K562 (cell line): ENCODE data around the gene PGP. TPM values are rescaled to one million over a fixed set of nuclear protein-coding genes. Genes with fewer than 3 reads are reported as not detected.

Experiments used
- DLX4 ChIP-seq: fragments of 250-450 bp; sonication (Bioruptor Pico); IDR thresholded peaks from 2 replicates; pipeline ENCODE4 v1.6.1; 2021; ENCODE audit warnings: mild to moderate bottlenecking
- FOXK2 ChIP-seq, 2 experiments: fragments of 450-650 bp; IDR thresholded peaks in 1 of 2; conservative IDR thresholded peaks in 1 of 2; 2 replicates each; pipeline ENCODE4 v1.6.1; 2016; ENCODE audit warnings: low read depth in 2 of 2, mild to moderate bottlenecking in 1 of 2
- KLF16 ChIP-seq: IDR thresholded peaks from 2 replicates; pipeline ENCODE4 v1.6.1; 2016; ENCODE audit warnings: antibody characterized with exemption
- MIER1 ChIP-seq: fragments of 450-650 bp; IDR thresholded peaks from 2 replicates; pipeline ENCODE4 v1.6.1; 2016; ENCODE audit warnings: antibody characterized with exemption, mild to moderate bottlenecking, low read depth
- NCOA4 ChIP-seq: fragments of 450-650 bp; IDR thresholded peaks from 2 replicates; pipeline ENCODE4 v1.6.1; 2018; ENCODE audit warnings: mild to moderate bottlenecking; ENCODE audit not compliant: partially characterized antibody
- NFATC3 ChIP-seq: fragments of 450-650 bp; IDR thresholded peaks from 2 replicates; pipeline ENCODE4 v1.6.1; 2017; ENCODE audit warnings: mild to moderate bottlenecking
- RBM15 ChIP-seq: fragments of 200-400 bp; formaldehyde crosslinking; IDR thresholded peaks from 2 replicates; pipeline ENCODE4 v1.6.1; 2018; ENCODE audit warnings: mild to moderate bottlenecking, low read length, moderate library complexity; ENCODE audit not compliant: insufficient read depth
- ZBTB33 ChIP-seq: sonication (generic); formaldehyde crosslinking; IDR thresholded peaks from 2 replicates; pipeline ENCODE4 v1.8.1; 2023; ENCODE audit warnings: mild to moderate bottlenecking, missing genetic modification reagents
- ZNF174 ChIP-seq: fragments of 250-450 bp; sonication (Bioruptor Pico); IDR thresholded peaks from 2 replicates; pipeline ENCODE4 v1.4.0; 2020; ENCODE audit warnings: mild to moderate bottlenecking
- polyA plus RNA-seq, 8 experiments: library from polyadenylated mRNA; depleted of rRNA in 4 of 8; stranded (reverse) in 5 of 8; unstranded in 3 of 8; fragments of >200 nt; fragmentation: Nextera tagmentation in 2 of 8; fragmentation: Illumina TruSeq in 1 of 8; extraction: Ambion mirVana in 2 of 8; extraction: Trizol in 1 of 8; gene quantifications; 2 replicates each; pipeline versions ENCODE4 v1.2.1 to v1.2.3, GENCODE V29; 2011 to 2014; ENCODE audit warnings: inconsistent platforms in 1 of 8, missing spikeins in 1 of 8
- total RNA-seq, 7 experiments: library from RNA; depleted of rRNA in 6 of 7; stranded (reverse); fragments of >200 nt in 6 of 7; fragmentation: Illumina TruSeq in 2 of 7; extraction: Trizol in 2 of 7; gene quantifications; 2 replicates each; pipeline versions ENCODE4 v1.2.1 to v1.2.3, GENCODE V29; 2011 to 2021; ENCODE audit warnings: low replicate concordance in 1 of 7
- TF ChIP-seq, protein P1 (sequence below): fragments of 450-650 bp; IDR thresholded peaks from 2 replicates; pipeline ENCODE4 v1.6.1; 2016; ENCODE audit warnings: mild to moderate bottlenecking, moderate library complexity
- TF ChIP-seq, protein P2 (sequence below): sonication (generic); formaldehyde crosslinking; IDR thresholded peaks from 2 replicates; pipeline ENCODE4 v1.8.1; 2023; ENCODE audit warnings: mild to moderate bottlenecking, missing genetic modification reagents, moderate library complexity
- TF ChIP-seq, protein P3 (sequence below): IDR thresholded peaks from 3 replicates; pipeline ENCODE4 v1.6.1; 2011; ENCODE audit warnings: borderline replicate concordance, mild to moderate bottlenecking; ENCODE audit not compliant: insufficient read length, insufficient read depth

PGP gene
- total and polyA plus RNA-seq, 9 of the 15 experiments (the other 6 are each of a cell fraction or from before 2014, with no cell fraction given), result 1.1 to 57.6 (median 19.6) TPM

DNA sequence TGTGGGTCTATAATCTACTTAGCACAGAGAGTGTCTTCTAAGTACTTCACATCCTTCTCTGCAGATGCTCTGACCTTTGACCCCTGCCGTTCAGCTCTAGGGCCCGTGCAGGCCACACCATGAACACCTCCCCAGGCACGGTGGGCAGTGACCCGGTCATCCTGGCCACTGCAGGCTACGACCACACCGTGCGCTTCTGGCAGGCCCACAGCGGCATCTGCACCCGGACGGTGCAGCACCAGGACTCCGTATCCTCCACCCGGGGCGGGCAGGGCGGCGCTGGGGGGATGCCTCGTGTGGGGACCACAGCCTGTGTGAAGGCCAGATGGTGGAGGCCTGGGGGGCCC is 8.7 kb downstream of the PGP start (continued):
- TF ChIP-seq, protein P1, sequence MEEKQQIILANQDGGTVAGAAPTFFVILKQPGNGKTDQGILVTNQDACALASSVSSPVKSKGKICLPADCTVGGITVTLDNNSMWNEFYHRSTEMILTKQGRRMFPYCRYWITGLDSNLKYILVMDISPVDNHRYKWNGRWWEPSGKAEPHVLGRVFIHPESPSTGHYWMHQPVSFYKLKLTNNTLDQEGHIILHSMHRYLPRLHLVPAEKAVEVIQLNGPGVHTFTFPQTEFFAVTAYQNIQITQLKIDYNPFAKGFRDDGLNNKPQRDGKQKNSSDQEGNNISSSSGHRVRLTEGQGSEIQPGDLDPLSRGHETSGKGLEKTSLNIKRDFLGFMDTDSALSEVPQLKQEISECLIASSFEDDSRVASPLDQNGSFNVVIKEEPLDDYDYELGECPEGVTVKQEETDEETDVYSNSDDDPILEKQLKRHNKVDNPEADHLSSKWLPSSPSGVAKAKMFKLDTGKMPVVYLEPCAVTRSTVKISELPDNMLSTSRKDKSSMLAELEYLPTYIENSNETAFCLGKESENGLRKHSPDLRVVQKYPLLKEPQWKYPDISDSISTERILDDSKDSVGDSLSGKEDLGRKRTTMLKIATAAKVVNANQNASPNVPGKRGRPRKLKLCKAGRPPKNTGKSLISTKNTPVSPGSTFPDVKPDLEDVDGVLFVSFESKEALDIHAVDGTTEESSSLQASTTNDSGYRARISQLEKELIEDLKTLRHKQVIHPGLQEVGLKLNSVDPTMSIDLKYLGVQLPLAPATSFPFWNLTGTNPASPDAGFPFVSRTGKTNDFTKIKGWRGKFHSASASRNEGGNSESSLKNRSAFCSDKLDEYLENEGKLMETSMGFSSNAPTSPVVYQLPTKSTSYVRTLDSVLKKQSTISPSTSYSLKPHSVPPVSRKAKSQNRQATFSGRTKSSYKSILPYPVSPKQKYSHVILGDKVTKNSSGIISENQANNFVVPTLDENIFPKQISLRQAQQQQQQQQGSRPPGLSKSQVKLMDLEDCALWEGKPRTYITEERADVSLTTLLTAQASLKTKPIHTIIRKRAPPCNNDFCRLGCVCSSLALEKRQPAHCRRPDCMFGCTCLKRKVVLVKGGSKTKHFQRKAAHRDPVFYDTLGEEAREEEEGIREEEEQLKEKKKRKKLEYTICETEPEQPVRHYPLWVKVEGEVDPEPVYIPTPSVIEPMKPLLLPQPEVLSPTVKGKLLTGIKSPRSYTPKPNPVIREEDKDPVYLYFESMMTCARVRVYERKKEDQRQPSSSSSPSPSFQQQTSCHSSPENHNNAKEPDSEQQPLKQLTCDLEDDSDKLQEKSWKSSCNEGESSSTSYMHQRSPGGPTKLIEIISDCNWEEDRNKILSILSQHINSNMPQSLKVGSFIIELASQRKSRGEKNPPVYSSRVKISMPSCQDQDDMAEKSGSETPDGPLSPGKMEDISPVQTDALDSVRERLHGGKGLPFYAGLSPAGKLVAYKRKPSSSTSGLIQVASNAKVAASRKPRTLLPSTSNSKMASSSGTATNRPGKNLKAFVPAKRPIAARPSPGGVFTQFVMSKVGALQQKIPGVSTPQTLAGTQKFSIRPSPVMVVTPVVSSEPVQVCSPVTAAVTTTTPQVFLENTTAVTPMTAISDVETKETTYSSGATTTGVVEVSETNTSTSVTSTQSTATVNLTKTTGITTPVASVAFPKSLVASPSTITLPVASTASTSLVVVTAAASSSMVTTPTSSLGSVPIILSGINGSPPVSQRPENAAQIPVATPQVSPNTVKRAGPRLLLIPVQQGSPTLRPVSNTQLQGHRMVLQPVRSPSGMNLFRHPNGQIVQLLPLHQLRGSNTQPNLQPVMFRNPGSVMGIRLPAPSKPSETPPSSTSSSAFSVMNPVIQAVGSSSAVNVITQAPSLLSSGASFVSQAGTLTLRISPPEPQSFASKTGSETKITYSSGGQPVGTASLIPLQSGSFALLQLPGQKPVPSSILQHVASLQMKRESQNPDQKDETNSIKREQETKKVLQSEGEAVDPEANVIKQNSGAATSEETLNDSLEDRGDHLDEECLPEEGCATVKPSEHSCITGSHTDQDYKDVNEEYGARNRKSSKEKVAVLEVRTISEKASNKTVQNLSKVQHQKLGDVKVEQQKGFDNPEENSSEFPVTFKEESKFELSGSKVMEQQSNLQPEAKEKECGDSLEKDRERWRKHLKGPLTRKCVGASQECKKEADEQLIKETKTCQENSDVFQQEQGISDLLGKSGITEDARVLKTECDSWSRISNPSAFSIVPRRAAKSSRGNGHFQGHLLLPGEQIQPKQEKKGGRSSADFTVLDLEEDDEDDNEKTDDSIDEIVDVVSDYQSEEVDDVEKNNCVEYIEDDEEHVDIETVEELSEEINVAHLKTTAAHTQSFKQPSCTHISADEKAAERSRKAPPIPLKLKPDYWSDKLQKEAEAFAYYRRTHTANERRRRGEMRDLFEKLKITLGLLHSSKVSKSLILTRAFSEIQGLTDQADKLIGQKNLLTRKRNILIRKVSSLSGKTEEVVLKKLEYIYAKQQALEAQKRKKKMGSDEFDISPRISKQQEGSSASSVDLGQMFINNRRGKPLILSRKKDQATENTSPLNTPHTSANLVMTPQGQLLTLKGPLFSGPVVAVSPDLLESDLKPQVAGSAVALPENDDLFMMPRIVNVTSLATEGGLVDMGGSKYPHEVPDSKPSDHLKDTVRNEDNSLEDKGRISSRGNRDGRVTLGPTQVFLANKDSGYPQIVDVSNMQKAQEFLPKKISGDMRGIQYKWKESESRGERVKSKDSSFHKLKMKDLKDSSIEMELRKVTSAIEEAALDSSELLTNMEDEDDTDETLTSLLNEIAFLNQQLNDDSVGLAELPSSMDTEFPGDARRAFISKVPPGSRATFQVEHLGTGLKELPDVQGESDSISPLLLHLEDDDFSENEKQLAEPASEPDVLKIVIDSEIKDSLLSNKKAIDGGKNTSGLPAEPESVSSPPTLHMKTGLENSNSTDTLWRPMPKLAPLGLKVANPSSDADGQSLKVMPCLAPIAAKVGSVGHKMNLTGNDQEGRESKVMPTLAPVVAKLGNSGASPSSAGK, result peak; percentile 35; the same call in 1 of the 2 replicates
- TF ChIP-seq MIER1 (no peak), ZBTB33 (CRISPR knock-in tag) (0 out of 2 replicates have a peak, but pooled peaks have one; percentile 2), DLX4 (no peak), FOXK2 (conservative IDR thresholded peaks at IDR 0.05 in 1 of 2, IDR thresholded peaks at IDR 0.05 in 1 of 2; ENCODE audit: low read depth in 2 of 2) (no peak), RBM15 (no peak), KLF16 (no peak), NFATC3 (no peak), NCOA4 (no peak), ZNF174 (no peak)
- TF ChIP-seq, protein P2, sequence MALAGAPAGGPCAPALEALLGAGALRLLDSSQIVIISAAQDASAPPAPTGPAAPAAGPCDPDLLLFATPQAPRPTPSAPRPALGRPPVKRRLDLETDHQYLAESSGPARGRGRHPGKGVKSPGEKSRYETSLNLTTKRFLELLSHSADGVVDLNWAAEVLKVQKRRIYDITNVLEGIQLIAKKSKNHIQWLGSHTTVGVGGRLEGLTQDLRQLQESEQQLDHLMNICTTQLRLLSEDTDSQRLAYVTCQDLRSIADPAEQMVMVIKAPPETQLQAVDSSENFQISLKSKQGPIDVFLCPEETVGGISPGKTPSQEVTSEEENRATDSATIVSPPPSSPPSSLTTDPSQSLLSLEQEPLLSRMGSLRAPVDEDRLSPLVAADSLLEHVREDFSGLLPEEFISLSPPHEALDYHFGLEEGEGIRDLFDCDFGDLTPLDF (CRISPR knock-in tag), result 0 out of 2 replicates have a peak, but pooled peaks have one; percentile 49
- TF ChIP-seq, protein P3, sequence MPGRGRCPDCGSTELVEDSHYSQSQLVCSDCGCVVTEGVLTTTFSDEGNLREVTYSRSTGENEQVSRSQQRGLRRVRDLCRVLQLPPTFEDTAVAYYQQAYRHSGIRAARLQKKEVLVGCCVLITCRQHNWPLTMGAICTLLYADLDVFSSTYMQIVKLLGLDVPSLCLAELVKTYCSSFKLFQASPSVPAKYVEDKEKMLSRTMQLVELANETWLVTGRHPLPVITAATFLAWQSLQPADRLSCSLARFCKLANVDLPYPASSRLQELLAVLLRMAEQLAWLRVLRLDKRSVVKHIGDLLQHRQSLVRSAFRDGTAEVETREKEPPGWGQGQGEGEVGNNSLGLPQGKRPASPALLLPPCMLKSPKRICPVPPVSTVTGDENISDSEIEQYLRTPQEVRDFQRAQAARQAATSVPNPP, result no peak
